ENCODE results near the gene TIMM17A. TPM values are rescaled to one million over a fixed set of nuclear protein-coding genes. Genes with fewer than 3 reads are reported as not detected.

TIMM17A gene
- total and polyA plus RNA-seq, 5 donors, result 67.8 to 96.9 (median 75.4) TPM

GRCh38 chr1:201983380-201983805 is 28.1 kb downstream of the TIMM17A start:
- intact Hi-C loops (cut with DNase I), result no loop called here
- ATAC-seq, result no peak
- peak overlapping the region; percentile 90 for H3K27ac ChIP-seq (ENCODE audit: low read length)
- DNase-seq, result no peak
- peak overlapping the region; percentile 89 for H3K4me3 ChIP-seq (ENCODE audit: low read length)
- H3K9me3 ChIP-seq (ENCODE audit: control insufficient read depth, low read length), result no peaks in the 10 kb centered on the region
- peaks cover 2% of the 10 kb centered on the region for H3K4me1 ChIP-seq (ENCODE audit: control insufficient read depth, insufficient read depth, low read length)
- 10% methylated on average over 11 of the region's 11 CpGs for WGBS
- no peaks in the 10 kb centered on the region for H3K27me3 ChIP-seq (ENCODE audit: control insufficient read depth, insufficient read depth)

DNA sequence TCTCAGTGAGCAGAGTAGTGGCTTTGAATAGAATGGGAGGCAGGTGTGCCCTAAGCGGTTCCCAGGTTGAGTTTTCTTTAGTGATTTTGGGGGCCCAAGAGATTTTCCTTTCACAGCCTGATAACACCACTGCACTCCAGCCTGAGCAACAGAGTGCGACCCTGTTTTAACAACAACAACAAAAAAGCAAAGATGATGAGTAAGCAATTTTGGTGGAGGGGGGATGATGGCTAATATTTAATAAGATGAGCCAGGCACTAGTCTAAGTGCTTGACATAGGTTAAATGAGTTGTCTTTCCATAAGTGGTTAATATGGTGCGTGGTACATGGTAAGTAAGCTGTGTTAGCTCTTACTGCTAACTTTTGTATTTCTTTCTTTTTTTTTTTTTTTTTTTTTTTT is 29.1 kb downstream of the TIMM17A start:
- H3K27ac ChIP-seq (ENCODE audit: low read length), result peak overlapping the region; percentile 7
- no peak for DNase-seq
- H3K4me1 ChIP-seq (ENCODE audit: control insufficient read depth, insufficient read depth, low read length), result peaks cover 2% of the 10 kb centered on the region
- no peak for ATAC-seq
- 98% methylated on average over 3 of the region's 3 CpGs for WGBS
- H3K9me3 ChIP-seq (ENCODE audit: control insufficient read depth, low read length), result no peaks in the 10 kb centered on the region
- H3K4me3 ChIP-seq (ENCODE audit: low read length), result no peak overlapping the region
- intact Hi-C loops (cut with DNase I), result no loop called here
- H3K27me3 ChIP-seq (ENCODE audit: control insufficient read depth, insufficient read depth), result no peaks in the 10 kb centered on the region

DNA sequence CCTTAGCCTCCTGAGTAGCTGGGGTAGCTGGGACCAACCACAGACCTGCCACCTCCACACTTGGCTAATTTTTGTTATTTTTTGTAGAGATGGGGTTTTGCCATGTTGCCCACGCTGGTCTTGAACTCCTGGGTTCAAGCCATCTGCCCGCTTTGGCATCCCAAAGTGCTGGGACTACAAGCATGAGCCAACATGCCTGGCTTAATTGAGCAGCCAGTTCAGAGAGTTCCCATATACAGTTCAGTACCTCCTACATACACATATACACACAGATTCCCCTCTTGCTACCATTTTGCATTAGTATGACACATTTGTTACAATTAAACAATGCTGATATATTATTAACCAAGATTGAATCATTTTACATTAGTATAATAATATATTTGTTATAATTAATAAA is 30.1 kb downstream of the TIMM17A start:
- DNase-seq (no peak), ATAC-seq (no peak)
- Histone ChIP-seq H3K4me3 (ENCODE audit: low read length) (no peak overlapping the region), H3K27me3 (ENCODE audit: control insufficient read depth, insufficient read depth) (no peaks in the 10 kb centered on the region), H3K4me1 (ENCODE audit: control insufficient read depth, insufficient read depth, low read length) (peaks cover 2% of the 10 kb centered on the region), H3K27ac (ENCODE audit: low read length) (no peak overlapping the region), H3K9me3 (ENCODE audit: control insufficient read depth, low read length) (no peaks in the 10 kb centered on the region)
- WGBS, result 75% methylated on average over 2 of the region's 2 CpGs
- intact Hi-C loops (cut with DNase I), result no loop called here

DNA sequence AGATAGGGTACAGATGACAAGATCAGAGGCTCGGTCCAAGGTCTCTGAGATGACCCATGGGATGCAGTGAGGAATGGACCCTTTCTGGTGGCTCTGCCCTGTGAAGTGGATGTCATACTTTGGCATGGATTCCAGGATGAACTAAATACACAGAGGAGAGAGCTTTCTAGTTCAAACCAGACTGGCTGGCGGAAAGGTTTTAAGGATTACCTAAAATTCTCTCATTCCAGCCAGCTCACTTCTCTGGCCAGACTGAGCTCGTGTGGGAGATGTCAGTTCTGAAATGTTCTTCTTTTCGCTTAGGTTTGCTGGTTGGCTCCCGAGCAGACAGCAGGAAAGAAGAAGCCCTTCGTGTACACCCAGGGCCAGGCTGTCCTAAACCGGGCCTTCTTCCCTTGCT is 33.3 kb downstream of the TIMM17A start:
- Histone ChIP-seq H3K9me3 (ENCODE audit: control insufficient read depth, low read length) (no peaks in the 10 kb centered on the region), H3K27me3 (ENCODE audit: control insufficient read depth, insufficient read depth) (no peaks in the 10 kb centered on the region), H3K4me1 (ENCODE audit: control insufficient read depth, insufficient read depth, low read length) (peaks cover 2% of the 10 kb centered on the region), H3K4me3 (ENCODE audit: low read length) (no peak overlapping the region), H3K27ac (ENCODE audit: low read length) (no peak overlapping the region)
- 75% methylated on average over 7 of the region's 7 CpGs for WGBS
- intact Hi-C loops (cut with DNase I), result no loop called here
- ATAC-seq, result no peak
- no peak for DNase-seq

DNA sequence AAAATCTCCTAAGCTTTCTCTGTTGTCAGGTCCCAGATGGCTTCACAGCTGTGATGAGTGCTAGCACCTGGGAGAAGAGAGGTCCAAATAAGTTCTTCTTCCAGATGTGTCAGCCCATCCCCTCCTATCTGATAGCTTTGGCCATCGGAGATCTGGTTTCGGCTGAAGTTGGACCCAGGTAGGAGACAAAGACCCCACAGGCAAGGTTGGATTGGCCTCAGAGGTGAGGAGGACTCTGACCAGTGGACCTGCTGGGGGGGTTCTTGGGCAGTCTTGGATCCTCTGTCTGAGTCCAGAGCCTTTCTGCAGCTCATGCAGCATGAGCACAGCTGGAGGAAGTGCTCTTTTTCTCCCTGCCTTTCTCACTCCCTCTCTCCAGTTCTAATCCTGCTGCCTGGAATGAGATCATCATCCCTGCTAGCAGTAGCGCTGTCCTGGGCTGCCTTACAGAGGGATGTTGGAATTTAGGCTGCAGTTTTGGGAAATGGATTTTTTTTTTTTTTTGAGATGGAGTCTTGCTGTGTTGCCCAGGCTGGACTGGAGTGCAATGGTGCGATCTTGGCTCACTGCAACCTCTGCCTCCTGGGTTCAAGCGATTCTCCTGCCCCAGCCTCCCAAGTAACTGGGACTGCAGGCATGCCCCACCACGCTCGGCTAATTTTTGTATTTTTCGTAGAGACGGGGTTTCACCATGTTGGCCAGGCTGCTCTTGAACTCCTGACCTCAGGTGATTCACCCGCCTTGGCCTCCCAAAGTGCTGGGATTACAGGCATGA is 34.2 kb downstream of the TIMM17A start:
- DNase-seq (no peak), ATAC-seq (peak in 1 of 2 donors; percentile 10)
- H3K4me3 ChIP-seq (ENCODE audit: low read length), result no peak overlapping the region
- H3K9me3 ChIP-seq (ENCODE audit: control insufficient read depth, low read length), result no peaks in the 10 kb centered on the region
- intact Hi-C loops (cut with DNase I), result no loop called here
- 94% methylated on average over 10 of the region's 10 CpGs for WGBS
- no peak overlapping the region for H3K27ac ChIP-seq (ENCODE audit: low read length)
- H3K4me1 ChIP-seq (ENCODE audit: control insufficient read depth, insufficient read depth, low read length), result peaks cover 2% of the 10 kb centered on the region
- no peaks in the 10 kb centered on the region for H3K27me3 ChIP-seq (ENCODE audit: control insufficient read depth, insufficient read depth)

DNA sequence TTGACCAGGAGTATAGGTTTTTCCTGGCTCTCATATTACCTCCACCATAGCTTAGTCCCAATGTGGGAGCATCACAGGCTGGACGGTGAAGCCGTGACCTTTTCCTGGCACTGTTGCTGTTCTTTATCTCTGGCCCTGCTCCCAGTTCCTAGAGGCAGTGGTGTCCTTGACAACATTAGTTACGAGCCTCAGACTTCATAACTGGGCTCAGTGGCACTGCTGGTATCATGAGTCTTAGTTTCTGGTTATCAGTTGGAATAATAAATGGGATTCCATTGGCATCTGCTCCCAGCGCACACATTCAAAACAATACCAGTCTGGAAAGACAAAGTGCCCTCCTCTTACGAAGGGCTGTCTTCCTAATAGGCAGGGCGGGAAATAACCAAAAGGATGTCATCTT is 35.1 kb downstream of the TIMM17A start:
- 40% methylated on average over 6 of the region's 6 CpGs for WGBS
- Histone ChIP-seq H3K27ac (ENCODE audit: low read length) (peak overlapping the region; percentile 7), H3K9me3 (ENCODE audit: control insufficient read depth, low read length) (no peaks in the 10 kb centered on the region), H3K4me3 (ENCODE audit: low read length) (no peak overlapping the region), H3K27me3 (ENCODE audit: control insufficient read depth, insufficient read depth) (no peaks in the 10 kb centered on the region), H3K4me1 (ENCODE audit: control insufficient read depth, insufficient read depth, low read length) (no peaks in the 10 kb centered on the region)
- intact Hi-C loops (cut with DNase I), result no loop called here
- DNase-seq, result peak in 2 of 3 donors; percentile 64 to 67
- ATAC-seq, result peak; percentile 86 to 90

- H3K4me3 ChIP-seq (ENCODE audit: low read length), result no peak overlapping the region
- 60% methylated on average over 16 of the region's 16 CpGs for WGBS
- DNase-seq (no peak), ATAC-seq (peak in 1 of 2 donors; percentile 51)
- H3K27me3 ChIP-seq (ENCODE audit: control insufficient read depth, insufficient read depth), result no peaks in the 10 kb centered on the region
- no peaks in the 10 kb centered on the region for H3K4me1 ChIP-seq (ENCODE audit: control insufficient read depth, insufficient read depth, low read length)
- intact Hi-C loops (cut with DNase I), result no loop called here
- H3K9me3 ChIP-seq (ENCODE audit: control insufficient read depth, low read length), result no peaks in the 10 kb centered on the region
- H3K27ac ChIP-seq (ENCODE audit: low read length), result no peak overlapping the region
Measured at GRCh38 chr1:201999625-202000238, 44.4 kb downstream of the TIMM17A start.

DNA sequence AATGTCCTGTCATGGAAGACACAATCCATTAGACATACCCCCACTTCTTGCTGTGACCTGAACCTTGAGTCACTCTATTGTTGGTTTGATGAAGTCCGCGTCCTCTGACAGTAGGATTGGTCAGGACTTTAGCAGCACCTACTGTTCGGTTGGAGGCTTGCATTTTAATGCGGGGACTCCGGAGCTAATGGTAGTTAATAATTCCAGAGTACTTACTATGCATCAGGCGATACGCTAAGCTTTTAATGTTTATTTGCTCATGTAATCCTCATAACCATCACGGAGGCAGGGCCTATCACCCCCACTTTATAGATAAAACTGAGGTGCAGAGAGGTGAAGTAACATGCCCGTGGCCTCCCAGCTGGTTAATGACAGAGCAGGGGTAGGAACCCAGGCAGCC is 47.2 kb downstream of the TIMM17A start:
- intact Hi-C loops (cut with DNase I), result no loop called here
- no peak overlapping the region for H3K27ac ChIP-seq (ENCODE audit: low read length)
- H3K9me3 ChIP-seq (ENCODE audit: control insufficient read depth, low read length), result no peaks in the 10 kb centered on the region
- H3K27me3 ChIP-seq (ENCODE audit: control insufficient read depth, insufficient read depth), result no peaks in the 10 kb centered on the region
- H3K4me1 ChIP-seq (ENCODE audit: control insufficient read depth, insufficient read depth, low read length), result no peaks in the 10 kb centered on the region
- WGBS, result 88% methylated on average over 9 of the region's 9 CpGs
- H3K4me3 ChIP-seq (ENCODE audit: low read length), result no peak overlapping the region
- DNase-seq (no peak), ATAC-seq (no peak)

DNA sequence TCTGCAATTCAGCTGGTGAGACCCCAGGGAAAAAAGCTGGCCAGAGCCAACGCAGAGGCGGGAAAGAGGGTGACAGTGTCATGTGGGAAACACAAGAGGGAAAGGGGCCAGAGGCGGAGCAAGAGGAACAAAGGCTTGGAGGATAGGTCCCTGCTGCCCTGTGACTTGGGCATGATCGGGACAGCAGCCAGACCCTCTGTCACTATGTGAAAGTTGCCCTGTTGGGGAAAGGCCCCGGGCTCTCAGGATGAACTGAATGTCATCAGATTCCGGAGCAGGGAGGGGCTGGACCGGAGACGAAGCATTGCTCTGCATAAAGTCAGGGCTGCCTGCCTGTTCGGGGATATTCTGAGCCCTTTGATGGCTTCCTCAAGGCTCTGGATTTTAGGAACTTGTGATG is 49.4 kb downstream of the TIMM17A start:
- DNase-seq (no peak), ATAC-seq (no peak)
- no peaks in the 10 kb centered on the region for H3K27me3 ChIP-seq (ENCODE audit: control insufficient read depth, insufficient read depth)
- no peak overlapping the region for H3K4me3 ChIP-seq (ENCODE audit: low read length)
- H3K27ac ChIP-seq (ENCODE audit: low read length), result no peak overlapping the region
- no peaks in the 10 kb centered on the region for H3K9me3 ChIP-seq (ENCODE audit: control insufficient read depth, low read length)
- intact Hi-C loops (cut with DNase I), result loop anchor here (5.0 kb wide), 3 partner anchors 113 to 133 kb away; partner anchors contain the start of gene GPR37L1 (in 1 of the 4)
- H3K4me1 ChIP-seq (ENCODE audit: control insufficient read depth, insufficient read depth, low read length), result no peaks in the 10 kb centered on the region
- WGBS, result 78% methylated on average over 9 of the region's 9 CpGs

DNA sequence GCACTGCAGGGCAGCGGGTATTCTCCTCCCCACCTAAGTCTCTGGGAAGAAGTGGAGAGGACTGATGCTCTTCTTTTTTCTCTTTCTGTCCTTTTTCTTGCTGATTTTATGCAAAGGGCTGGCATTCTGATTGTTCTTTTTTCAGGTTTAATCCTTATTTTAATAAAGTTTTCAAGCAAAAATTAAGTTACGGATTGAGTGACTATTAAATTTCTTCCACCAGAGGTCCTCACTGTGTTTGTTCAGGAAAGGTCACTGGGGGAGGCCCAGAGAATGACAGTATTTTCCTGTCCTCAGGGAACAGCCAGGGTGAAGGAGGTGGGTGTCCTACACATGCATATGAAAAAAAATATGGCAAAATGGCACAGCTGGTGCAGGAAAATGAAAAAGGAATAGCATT is 50.7 kb downstream of the TIMM17A start:
- Histone ChIP-seq H3K27me3 (ENCODE audit: control insufficient read depth, insufficient read depth) (no peaks in the 10 kb centered on the region), H3K9me3 (ENCODE audit: control insufficient read depth, low read length) (no peaks in the 10 kb centered on the region), H3K27ac (ENCODE audit: low read length) (no peak overlapping the region), H3K4me3 (ENCODE audit: low read length) (no peak overlapping the region), H3K4me1 (ENCODE audit: control insufficient read depth, insufficient read depth, low read length) (no peaks in the 10 kb centered on the region)
- WGBS, result 78% methylated on average over 2 of the region's 2 CpGs
- ATAC-seq (no peak), DNase-seq (no peak)
- intact Hi-C loops (cut with DNase I), result loop anchor here (5.0 kb wide), 3 partner anchors 111 to 131 kb away; partner anchors contain the start of gene GPR37L1 (in 1 of the 4)

DNA sequence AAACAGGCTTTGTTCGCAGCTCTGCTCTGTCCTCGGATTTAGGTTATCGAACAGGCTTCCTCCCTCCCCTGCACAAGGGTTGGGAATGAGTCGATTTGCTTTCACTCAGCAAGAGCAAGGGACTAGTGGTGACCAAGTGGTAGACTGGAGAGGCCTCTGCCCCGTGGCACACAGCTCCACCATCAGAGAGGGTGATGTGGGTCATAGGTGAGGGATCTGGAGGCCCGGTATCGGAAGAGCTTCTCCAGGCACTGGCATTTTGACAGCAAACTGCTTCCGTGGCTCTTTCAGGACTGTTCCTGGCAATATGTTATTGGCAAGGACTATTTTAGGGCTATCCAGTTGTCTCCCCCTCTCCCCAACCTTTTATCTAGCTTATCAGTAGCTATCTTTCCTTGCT is 52.0 kb downstream of the TIMM17A start:
- H3K4me3 ChIP-seq (ENCODE audit: low read length), result no peak overlapping the region
- ATAC-seq (no peak), DNase-seq (no peak)
- no peaks in the 10 kb centered on the region for H3K9me3 ChIP-seq (ENCODE audit: control insufficient read depth, low read length)
- H3K27ac ChIP-seq (ENCODE audit: low read length), result no peak overlapping the region
- H3K4me1 ChIP-seq (ENCODE audit: control insufficient read depth, insufficient read depth, low read length), result no peaks in the 10 kb centered on the region
- 44% methylated on average over 8 of the region's 8 CpGs for WGBS
- H3K27me3 ChIP-seq (ENCODE audit: control insufficient read depth, insufficient read depth), result no peaks in the 10 kb centered on the region
- intact Hi-C loops (cut with DNase I), result loop anchor here (5.0 kb wide), 3 partner anchors 110 to 130 kb away; partner anchors contain the start of gene GPR37L1 (in 1 of the 4)

Measured in right cardiac atrium (tissue), 5 donors.